AG04449 (cell line): Measurements from ENCODE around the gene ITFG1.
"Not testable (repeated sequence)": the region's sequence is repeated elsewhere in the genome, so short reads cannot be mapped to it uniquely, and the experiment has no call there.

Experiments used
- CTCF ChIA-PET: fragments of 350-600 bp; formaldehyde crosslinking; extraction: SDS; loops from one replicate; lab custom pipeline; 2021; ENCODE audit warnings: antibody characterized with exemption; lab: Yijun Ruan, JAX
- POLR2A ChIA-PET: fragments of 400-600, 350-600 bp; formaldehyde crosslinking; extraction: SDS; loops from one replicate; lab custom pipeline; 2020; ENCODE audit warnings: antibody characterized with exemption, inconsistent platforms; lab: Yijun Ruan, JAX
- DNase-seq: peaks from one replicate; pipeline ENCODE4 v3.0.0-alpha.2; 2010; ENCODE audit warnings: low read depth, low spot score
- H3K4me3 ChIP-seq: 2 replicates; pipeline ENCODE4 v1.5.1; 2011; ENCODE audit warnings: low read depth, mild to moderate bottlenecking, control low read depth, low read length
- CTCF ChIP-seq: IDR thresholded peaks from one replicate; pipeline ENCODE4 v1.5.1; 2011; ENCODE audit warnings: mild to moderate bottlenecking, moderate library complexity, low read length, control low read depth, inconsistent platforms; ENCODE audit not compliant: insufficient read depth; ENCODE audit errors: missing control alignments

The ITFG1 gene

GRCh38 chr16:47229053-47230050, 231.5 kb downstream of the ITFG1 start:
- CTCF ChIA-PET = interaction anchor here (0.6 to 0.8 kb wide), 2 partner anchors 27 to 32 kb away, joined by 3 read pairs; no protein-coding TSS in a partner anchor
- H3K4me3 ChIP-seq = no peak overlapping the region
- DNase-seq = no peak
- no peak for TF ChIP-seq CTCF
- POLR2A ChIA-PET = no interaction called here

- ChIA-PET POLR2A (no interaction called here), CTCF (interaction anchor here (0.6 kb wide), 1 partner anchor 33 kb away, joined by 3 read pairs; no protein-coding TSS in a partner anchor)
- TF ChIP-seq CTCF = no peak
- no peak overlapping the region for H3K4me3 ChIP-seq
- DNase-seq = no peak
Observed at GRCh38 chr16:47228241-47228640, 232.6 kb downstream of the ITFG1 start.

GRCh38 chr16:47213761-47214440, 247.0 kb downstream of the ITFG1 start:
- POLR2A ChIA-PET = no interaction called here
- no peak overlapping the region for H3K4me3 ChIP-seq
- no peak for TF ChIP-seq CTCF
- CTCF ChIA-PET = no interaction called here
- no peak for DNase-seq

GRCh38 chr16:47211218-47211617, 249.6 kb downstream of the ITFG1 start:
- ChIA-PET CTCF (no interaction called here), POLR2A (no interaction called here)
- no peak for DNase-seq
- H3K4me3 ChIP-seq = no peak overlapping the region
- no peak for TF ChIP-seq CTCF

- H3K4me3 ChIP-seq = no peak overlapping the region
- POLR2A ChIA-PET = no interaction called here
- no peak for TF ChIP-seq CTCF
- CTCF ChIA-PET = interaction anchor here (1.1 to 1.2 kb wide), 2 partner anchors 13 to 61 kb away, joined by 3 read pairs; partner anchors contain the start of gene NETO2
- DNase-seq = no peak
Observed at GRCh38 chr16:47204736-47205504, 255.9 kb downstream of the ITFG1 start.

- CTCF ChIA-PET, POLR2A ChIA-PET, DNase-seq, H3K4me3 ChIP-seq: not testable (repeated sequence)
Observed at GRCh38 chr16:47203433-47203832, 257.4 kb downstream of the ITFG1 start.
